Forelimb muscle (tissue), 1 donor: ENCODE measurements around the gene CNFN. TPM values are rescaled to one million over a fixed set of nuclear protein-coding genes. Genes with fewer than 3 reads are reported as not detected.

Experiments used
- DNase-seq: peaks from one replicate; pipeline ENCODE4 v3.0.0-alpha.2; 2013; ENCODE audit warnings: low read depth
- polyA plus RNA-seq: library from polyadenylated mRNA; unstranded; fragments of 120-200 nt; gene quantifications from one replicate; pipeline ENCODE4 v1.2.1, GENCODE V29; 2013; ENCODE audit not compliant: insufficient read length

CNFN gene
- polyA plus RNA-seq, 1 donor, result not detected

DNA sequence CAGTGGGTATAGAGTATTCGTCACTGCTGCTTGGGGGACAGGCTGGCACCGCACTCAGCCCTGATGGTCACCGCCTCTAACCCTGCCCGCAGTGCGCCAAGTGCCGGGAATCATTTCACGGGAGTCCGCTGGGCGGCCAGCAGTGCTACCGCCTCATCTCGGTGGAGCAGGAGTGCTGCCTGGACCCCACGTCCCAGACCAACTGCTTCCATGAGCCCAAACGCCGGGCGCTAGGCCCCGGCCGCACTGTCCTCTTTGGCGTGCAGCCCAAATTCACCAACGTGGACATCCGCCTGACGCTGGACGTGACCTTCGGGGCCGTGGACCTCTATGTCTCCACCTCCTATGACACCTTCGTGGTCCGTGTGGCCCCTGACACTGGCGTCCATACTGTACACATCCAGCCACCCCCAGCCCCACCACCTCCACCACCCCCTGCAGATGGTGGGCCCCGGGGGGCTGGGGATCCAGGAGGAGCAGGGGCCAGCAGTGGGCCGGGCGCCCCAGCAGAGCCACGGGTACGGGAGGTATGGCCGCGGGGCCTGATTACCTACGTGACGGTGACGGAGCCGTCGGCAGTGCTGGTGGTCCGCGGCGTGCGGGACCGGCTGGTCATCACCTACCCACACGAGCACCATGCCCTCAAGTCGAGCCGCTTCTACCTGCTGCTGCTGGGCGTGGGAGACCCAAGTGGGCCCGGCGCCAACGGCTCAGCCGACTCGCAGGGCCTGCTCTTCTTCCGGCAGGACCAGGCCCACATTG is 14.5 kb downstream of the CNFN start:
- no peak for DNase-seq

DNA sequence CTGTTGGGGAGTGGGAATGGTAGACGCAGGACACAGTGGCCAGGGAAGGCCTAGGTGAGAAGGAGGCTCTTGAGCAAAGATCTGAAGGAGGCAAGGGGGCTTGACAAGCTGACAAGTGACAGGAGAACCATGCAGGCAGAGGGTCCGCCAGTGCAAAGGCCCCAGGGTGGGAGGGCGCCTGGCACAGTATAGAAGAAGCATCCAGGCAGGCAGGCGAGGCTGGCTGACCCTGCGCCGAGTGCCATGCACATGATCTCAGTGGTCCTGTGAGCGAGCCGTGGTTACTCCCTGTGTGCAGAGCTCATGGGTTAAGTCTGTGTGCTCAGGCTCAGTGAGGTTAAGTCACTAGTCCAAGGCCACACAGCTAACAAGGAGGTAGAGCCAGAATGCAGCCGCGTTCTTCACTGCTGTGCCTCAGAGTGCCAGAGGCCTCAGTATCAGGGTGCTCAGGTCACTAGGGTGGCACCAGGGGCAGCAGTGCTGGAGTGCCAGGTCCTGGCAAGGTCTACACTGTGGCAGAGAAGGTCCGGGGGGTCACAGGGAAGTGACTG is 15.2 kb downstream of the CNFN start:
- no peak for DNase-seq

DNA sequence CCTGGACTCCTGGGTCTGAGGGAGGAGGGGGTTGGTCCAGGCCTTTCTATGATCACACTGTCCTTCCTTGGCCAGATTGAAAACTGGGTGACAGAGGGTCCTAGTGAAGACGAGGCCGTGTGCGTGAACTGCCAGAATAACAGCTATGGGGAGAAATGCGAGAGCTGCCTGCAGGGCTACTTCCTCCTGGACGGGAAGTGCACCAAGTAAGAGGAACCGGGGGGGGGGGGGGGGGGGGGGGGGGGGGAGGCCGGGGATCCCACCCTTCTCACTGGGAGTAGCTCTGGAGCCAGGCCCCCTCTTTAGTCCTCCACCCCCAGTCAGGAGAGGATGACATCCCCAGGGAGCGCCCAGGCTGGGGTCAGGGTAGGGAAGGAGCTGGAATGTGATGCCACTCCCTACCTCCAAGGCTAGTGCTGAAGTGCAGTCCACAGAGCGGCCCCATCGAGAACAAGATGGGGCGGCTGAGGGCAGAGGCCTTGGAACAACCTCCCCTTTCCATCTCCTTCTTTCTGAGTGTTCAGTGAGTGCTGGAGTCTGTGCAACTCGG is 19.4 kb downstream of the CNFN start:
- DNase-seq, result no peak

DNA sequence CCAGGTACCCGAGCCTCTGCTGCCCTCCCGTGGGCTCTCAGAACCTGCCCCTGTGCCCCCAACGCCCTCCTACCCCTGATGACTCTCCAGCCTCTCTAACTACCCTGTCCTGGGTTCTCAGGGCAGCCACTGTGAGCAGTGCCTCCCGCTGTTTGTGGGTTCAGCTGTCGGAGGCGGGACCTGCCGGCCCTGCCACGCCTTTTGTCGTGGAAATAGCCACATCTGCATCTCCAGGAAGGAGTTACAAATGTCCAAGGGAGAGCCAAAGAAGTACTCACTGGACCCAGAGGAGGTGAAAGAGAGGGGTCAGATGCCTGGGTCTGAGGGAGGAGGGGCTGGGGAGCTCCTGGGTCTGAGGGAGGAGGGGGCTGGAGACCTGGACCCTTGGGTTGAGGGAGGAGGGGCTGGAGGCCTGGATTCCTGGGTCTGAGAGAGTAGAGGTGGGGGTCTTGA is 20.0 kb downstream of the CNFN start:
- no peak for DNase-seq

- no peak for DNase-seq
These were observed 20.5 kb downstream of the CNFN start for GRCh38 chr19:42369433-42370067.

GRCh38 chr19:42368765-42369164 is 21.3 kb downstream of the CNFN start:
- DNase-seq, result no peak

GRCh38 chr19:42368360-42368759 is 21.7 kb downstream of the CNFN start:
- no peak for DNase-seq

- no peak for DNase-seq
These were observed 22.2 kb downstream of the CNFN start for GRCh38 chr19:42367929-42368328.

- no peak for DNase-seq
These were observed 23.4 kb downstream of the CNFN start for GRCh38 chr19:42366673-42367072.

DNA sequence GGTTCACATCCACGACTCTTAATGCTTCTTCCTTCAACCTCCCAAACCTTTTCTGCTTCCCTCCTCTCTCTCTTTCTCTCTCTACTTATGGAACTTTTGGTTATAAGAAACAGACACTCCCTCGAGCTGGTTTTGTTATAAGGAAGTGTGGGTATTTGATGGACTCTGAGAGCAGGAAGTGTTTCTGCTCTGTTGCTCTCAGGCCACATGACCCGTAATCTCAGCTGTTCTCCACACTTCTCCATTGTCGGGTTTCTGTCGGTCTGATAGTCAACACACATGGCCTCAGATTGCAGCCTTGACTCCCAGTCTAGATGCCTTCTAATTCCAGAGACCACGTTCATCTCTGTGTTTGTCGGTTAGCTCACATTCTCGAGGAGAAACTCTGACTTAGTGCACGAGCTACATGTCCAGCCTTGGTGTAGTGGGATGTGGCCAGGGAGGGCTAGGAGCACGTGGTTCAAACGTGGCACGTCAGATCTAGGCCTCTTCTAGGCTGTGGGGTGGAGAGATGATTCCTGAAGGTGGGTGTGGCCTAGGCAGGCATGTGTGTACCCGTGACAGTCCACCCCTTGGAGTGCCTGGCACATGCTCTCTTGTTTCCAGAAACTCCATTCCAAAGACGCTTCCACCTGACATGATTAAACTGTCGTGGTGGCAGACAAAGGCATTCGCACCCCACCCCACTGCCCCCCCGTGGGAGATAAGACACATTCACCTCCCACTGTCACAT is 26.3 kb downstream of the CNFN start:
- no peak for DNase-seq

DNA sequence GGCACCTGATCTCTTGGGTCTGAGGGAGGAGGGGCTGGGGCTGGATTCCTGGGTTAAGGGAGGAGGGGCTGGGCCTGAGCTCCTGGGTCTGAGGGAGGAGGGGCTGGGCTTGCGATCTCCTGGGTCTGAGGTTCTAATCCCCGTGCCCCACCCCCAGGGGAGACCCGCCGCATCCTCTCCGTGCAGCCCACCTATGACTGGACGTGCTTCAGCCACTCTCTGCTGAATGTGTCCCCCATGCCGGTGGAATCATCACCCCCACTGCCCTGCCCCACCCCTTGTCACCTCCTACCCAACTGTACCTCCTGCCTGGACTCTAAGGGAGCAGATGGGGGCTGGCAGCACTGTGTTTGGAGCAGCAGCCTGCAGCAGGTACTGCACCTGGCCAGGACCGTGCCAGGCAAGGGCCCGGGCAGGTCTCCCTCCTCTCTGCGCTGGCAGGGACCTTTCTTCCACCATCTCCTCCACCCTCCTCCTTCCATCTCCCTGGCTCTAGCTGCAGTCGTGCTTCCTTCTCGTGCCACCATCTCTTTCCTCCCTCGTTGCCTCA is 27.1 kb downstream of the CNFN start:
- DNase-seq, result no peak

DNA sequence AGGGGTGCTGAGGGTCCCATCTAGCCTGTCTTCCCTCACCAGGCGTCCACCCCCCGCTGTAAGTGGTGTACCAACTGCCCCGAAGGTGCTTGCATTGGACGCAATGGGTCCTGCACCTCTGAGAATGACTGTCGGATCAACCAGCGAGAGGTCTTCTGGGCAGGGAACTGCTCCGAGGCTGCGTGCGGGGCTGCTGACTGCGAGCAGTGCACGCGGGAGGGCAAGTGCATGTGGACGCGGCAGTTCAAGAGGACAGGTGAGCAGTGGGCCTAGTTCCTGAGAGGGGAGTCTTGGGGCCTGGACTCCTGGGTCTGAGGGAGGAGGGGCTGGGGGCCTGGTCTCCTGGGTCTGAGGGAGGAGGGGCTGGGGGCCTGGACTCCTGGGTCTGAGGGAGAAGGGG is 27.8 kb downstream of the CNFN start:
- no peak for DNase-seq

DNA sequence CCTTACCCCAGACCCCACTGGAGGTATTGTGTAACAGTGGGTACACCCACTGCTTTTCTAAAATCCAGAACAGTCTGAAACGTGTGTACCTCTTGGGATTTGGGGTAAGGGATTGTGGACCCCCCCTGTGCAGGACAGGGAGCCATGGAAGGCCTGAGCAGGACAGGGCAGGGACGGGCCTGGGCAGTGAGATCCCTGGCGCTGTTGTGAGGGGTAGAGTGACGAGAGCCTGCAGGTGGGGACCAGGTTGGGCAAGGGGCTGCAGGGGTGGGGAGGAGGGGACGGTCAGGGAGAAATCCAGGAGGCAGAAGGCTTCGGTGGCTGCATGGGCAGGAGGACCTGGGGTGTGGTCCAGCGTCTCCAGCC is 28.6 kb downstream of the CNFN start:
- DNase-seq, result no peak

GRCh38 chr19:42360787-42361544 is 29.1 kb downstream of the CNFN start:
- no peak for DNase-seq

GRCh38 chr19:42357290-42357689 is 32.8 kb downstream of the CNFN start:
- DNase-seq, result no peak

DNA sequence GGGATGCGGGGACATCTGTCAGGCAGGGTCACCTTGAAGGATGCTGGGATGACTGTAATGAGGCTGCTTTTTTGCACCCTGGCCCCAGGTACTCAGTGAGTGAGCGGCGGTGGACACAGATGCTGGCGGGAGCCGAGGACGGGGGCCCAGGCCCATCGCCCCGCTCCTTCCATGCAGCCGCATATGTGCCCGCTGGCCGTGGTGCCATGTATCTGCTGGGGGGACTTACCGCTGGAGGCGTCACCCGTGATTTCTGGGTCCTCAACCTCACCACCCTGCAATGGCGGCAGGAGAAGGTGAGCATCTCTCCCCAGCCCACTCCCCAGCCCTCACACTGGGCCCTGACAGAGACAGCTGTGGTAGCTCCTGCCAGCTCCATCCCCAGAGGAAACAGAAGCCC is 33.4 kb downstream of the CNFN start:
- no peak for DNase-seq

- no peak for DNase-seq
These were observed 34.2 kb downstream of the CNFN start for GRCh38 chr19:42355896-42356295.

DNA sequence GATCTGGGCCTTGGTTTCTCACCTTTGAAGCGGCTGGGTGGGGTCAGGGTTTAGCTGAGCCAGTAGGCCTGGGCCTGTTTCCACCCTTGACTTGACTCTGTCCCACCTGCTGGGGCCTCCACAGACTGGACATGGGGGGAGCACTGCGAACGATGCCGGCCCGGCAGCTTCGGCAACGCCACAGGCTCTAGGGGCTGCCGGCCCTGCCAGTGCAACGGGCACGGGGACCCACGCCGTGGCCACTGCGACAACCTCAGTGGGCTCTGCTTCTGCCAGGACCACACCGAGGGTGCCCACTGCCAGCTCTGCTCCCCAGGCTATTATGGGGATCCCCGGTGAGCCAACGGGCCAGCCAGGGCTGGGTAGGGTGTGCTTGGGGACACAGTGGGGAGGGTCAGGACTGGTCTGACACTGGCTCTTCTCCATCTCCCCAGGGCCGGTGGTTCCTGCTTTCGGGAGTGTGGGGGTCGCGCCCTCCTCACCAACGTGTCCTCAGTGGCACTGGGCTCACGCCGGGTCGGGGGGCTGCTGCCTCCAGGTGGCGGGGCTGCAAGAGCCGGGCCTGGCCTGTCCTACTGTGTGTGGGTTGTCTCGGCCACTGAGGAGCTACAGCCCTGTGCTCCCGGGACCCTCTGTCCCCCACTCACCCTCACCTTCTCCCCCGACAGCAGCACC is 36.6 kb downstream of the CNFN start:
- no peak for DNase-seq

DNA sequence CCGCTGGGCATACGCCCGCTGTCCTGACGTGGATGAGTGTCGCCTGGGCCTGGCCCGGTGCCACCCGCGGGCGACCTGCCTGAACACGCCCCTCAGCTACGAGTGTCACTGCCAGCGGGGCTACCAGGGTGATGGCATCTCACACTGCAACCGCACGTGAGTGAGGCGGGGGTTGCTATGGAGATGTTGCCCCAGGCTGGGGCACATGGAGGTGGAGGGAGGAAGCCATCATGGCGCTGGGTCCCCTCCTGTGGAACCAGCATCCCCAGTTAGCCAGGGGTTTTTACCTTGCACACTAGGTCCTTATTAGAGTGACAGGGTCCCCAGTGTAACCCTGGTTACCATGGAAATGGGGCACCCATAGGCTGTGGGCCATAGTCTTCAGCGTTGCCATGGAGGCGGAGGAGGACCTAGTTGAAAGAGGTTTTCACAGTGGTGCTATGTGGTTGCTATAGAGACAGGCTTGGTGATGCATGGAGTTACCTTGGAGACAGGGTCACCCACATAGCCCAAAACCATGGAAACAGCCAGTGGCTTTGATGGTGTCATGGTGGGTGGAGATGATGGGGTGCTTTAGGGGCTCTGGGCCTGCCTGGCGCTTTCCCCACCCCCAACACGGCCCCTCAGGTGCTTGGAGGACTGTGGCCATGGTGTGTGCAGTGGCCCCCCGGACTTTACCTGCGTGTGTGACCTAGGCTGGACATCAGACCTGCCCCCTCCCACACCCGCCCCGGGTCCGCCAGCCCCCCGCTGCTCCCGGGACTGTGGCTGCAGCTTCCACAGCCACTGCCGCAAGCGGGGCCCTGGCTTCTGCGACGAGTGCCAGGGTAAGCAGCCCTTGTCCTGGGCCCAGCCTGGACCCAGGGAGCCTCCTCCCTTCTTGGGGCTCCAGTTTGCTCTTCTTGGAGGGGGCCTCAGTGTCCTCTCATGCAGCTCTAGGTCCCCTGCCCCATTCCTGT is 37.5 kb downstream of the CNFN start:
- no peak for DNase-seq
